K562 (cell line): ENCODE results near the gene GBX1. TPM values are rescaled to one million over a fixed set of nuclear protein-coding genes. Genes with fewer than 3 reads are reported as not detected.

Source experiments
- ATAC-seq: fragments of 200-7000 bp; cut with Tn5 transposase; 3 replicates; pipeline ENCODE4 v1.9.1; 2020; ENCODE audit warnings: moderate library complexity
- BruUV-seq: library from RNA; stranded (reverse); fragments of 400-500 nt; replicated peaks from 2 replicates; lab custom pipeline; 2021; lab: Mats Ljungman, UMichigan
- CTCF ChIA-PET: fragments of 300-600 bp; formaldehyde crosslinking; extraction: SDS; loops from one replicate; lab custom pipeline; 2021; ENCODE audit warnings: low intra/inter-chr PET ratio; lab: Yijun Ruan, JAX
- POLR2A ChIA-PET: fragments of 300-600, 350-650 bp; sonication (Branson Sonifier 250); formaldehyde crosslinking; extraction: SDS; loops from one replicate; lab custom pipeline; 2021; ENCODE audit warnings: antibody characterized with exemption, inconsistent platforms; lab: Yijun Ruan, JAX
- DNase-seq, 4 experiments: peaks; one replicate each; pipeline versions ENCODE4 v3.0.0 to v3.0.0-alpha.2; 2011 to 2018; ENCODE audit warnings: low spot score in 3 of 4, mixed read lengths in 3 of 4; ENCODE audit errors: extremely low read depth in 1 of 4
- FAIRE-seq: peaks from 2 replicates; lab custom pipeline; 2011; peaks lifted over from hg19 to GRCh38; lab: Jason Lieb, UNC
- H2AFZ ChIP-seq: 2 replicates; pipeline ENCODE4 v1.6.0; 2011; ENCODE audit warnings: low read depth, low read length, control low read depth, inconsistent platforms
- H3K27ac ChIP-seq: fragments of 200-600 bp; 3 replicates; pipeline ENCODE4 v1.8.0; 2011; ENCODE audit warnings: low read depth, mild to moderate bottlenecking, control low read depth, inconsistent platforms, low read length, moderate library complexity, mixed read lengths; ENCODE audit errors: extremely low read depth
- H3K27me3 ChIP-seq, 2 experiments: fragments of 300-600 bp in 1 of 2; 2 replicates in 1 of 2; 3 replicates in 1 of 2; pipeline versions ENCODE4 v1.6.0 to v1.8.0; 2011; ENCODE audit warnings: inconsistent platforms in 2 of 2, low read length in 2 of 2, mild to moderate bottlenecking in 1 of 2, mixed read lengths in 1 of 2, moderate library complexity in 1 of 2; ENCODE audit not compliant: control insufficient read depth in 2 of 2, insufficient read depth in 2 of 2
- H3K36me3 ChIP-seq: fragments of 300-600 bp; 3 replicates; pipeline ENCODE4 v1.8.0; 2011; ENCODE audit warnings: mild to moderate bottlenecking, low read length, inconsistent platforms; ENCODE audit not compliant: control insufficient read depth, insufficient read depth
- H3K4me1 ChIP-seq, 2 experiments: fragments of 200-600 bp in 1 of 2; replicated peaks in 1 of 2; 2 replicates in 1 of 2; 3 replicates in 1 of 2; pipeline versions ENCODE4 v1.5.1 to v1.8.0; 2011; ENCODE audit warnings: inconsistent platforms in 2 of 2, low read length in 2 of 2, mild to moderate bottlenecking in 1 of 2, mixed read lengths in 1 of 2, moderate library complexity in 1 of 2; ENCODE audit not compliant: control insufficient read depth in 2 of 2, insufficient read depth in 2 of 2
- H3K4me2 ChIP-seq: 2 replicates; pipeline ENCODE4 v1.6.1; 2011; ENCODE audit warnings: low read length, control low read depth, inconsistent platforms, mixed read lengths; ENCODE audit not compliant: insufficient read depth
- H3K4me3 ChIP-seq: fragments of 200-600 bp; sonication (generic), shearing (Covaris generic); 2 replicates; pipeline ENCODE4 v1.5.1; 2016; ENCODE audit warnings: control low read depth, inconsistent platforms
- H3K79me2 ChIP-seq: fragments of 200-600 bp; 3 replicates; pipeline ENCODE4 v1.8.0; 2011; ENCODE audit warnings: low read length, inconsistent platforms; ENCODE audit not compliant: control insufficient read depth, insufficient read depth
- H3K9ac ChIP-seq, 2 experiments: 2 replicates each; pipeline versions ENCODE4 v1.6.0 to v1.6.1; 2011; ENCODE audit warnings: low read depth in 2 of 2, low read length in 2 of 2, control low read depth in 1 of 2, inconsistent platforms in 1 of 2, mild to moderate bottlenecking in 1 of 2, mixed read lengths in 1 of 2; ENCODE audit not compliant: insufficient read depth in 1 of 2
- H3K9me1 ChIP-seq: one replicate; pipeline ENCODE4 v1.6.0; 2011; ENCODE audit warnings: inconsistent platforms, mild to moderate bottlenecking, low read length, moderate library complexity; ENCODE audit not compliant: control insufficient read depth, insufficient read depth
- H3K9me3 ChIP-seq: replicated peaks from 2 replicates; pipeline ENCODE4 v1.5.1; 2011; ENCODE audit warnings: low read depth, low read length, inconsistent platforms; ENCODE audit not compliant: control insufficient read depth, insufficient read depth
- H4K20me1 ChIP-seq: replicated peaks from 2 replicates; pipeline ENCODE4 v1.6.1; 2011; ENCODE audit warnings: low read length, inconsistent platforms, mixed read lengths; ENCODE audit not compliant: control insufficient read depth, insufficient read depth
- MED1 ChIP-seq: sonication (generic); formaldehyde crosslinking; IDR thresholded peaks from 2 replicates; pipeline ENCODE4 v1.8.1; 2023; ENCODE audit warnings: missing genetic modification reagents, borderline replicate concordance
- POU5F1 ChIP-seq: fragments of 150-350 bp; IDR thresholded peaks from 2 replicates; pipeline ENCODE4 v1.6.1; 2014; ENCODE audit warnings: borderline replicate concordance, low read length, low read depth, mild to moderate bottlenecking; ENCODE audit not compliant: partially characterized antibody
- RUNX1 ChIP-seq: sonication (generic); IDR thresholded peaks from 2 replicates; pipeline ENCODE4 v1.6.1; 2016; ENCODE audit warnings: antibody characterized with exemption, low read depth
- ZNF583 ChIP-seq: fragments of 250-450 bp; sonication (Bioruptor Pico); IDR thresholded peaks from 2 replicates; pipeline ENCODE4 v1.4.0; 2020
- ZSCAN32 ChIP-seq: fragments of 450-650 bp; formaldehyde crosslinking; IDR thresholded peaks from 2 replicates; pipeline ENCODE4 v1.4.0; 2020; ENCODE audit warnings: mild to moderate bottlenecking, moderate library complexity
- WGBS: fragments of 100-300 bp; shearing (Covaris generic); methylation state at CpG from one replicate; pipeline ENCODE4 v1.1.6; 2016; ENCODE audit warnings: low coverage, mixed read lengths; ENCODE audit not compliant: insufficient coverage; ENCODE audit errors: missing lambda C conversion rate; 5-methylcytosine and 5-hydroxymethylcytosine counted together
- in situ Hi-C: fragments of 300-500 bp; cut with MboI; formaldehyde crosslinking; loops from 4 replicates; pipeline ENCODE4 v1.15.0; 2018; ENCODE audit warnings: inconsistent platforms, mixed read lengths
- intact Hi-C: fragments of 100-400 bp; cut with micrococcal nuclease; formaldehyde crosslinking; loops from 2 replicates; pipeline ENCODE4 v1.14.2; 2022
- polyA plus RNA-seq, 8 experiments: library from polyadenylated mRNA; depleted of rRNA in 4 of 8; stranded (reverse) in 5 of 8; unstranded in 3 of 8; fragments of >200 nt; fragmentation: Nextera tagmentation in 2 of 8; fragmentation: Illumina TruSeq in 1 of 8; extraction: Ambion mirVana in 2 of 8; extraction: Trizol in 1 of 8; gene quantifications; 2 replicates each; pipeline versions ENCODE4 v1.2.1 to v1.2.3, GENCODE V29; 2011 to 2014; ENCODE audit warnings: inconsistent platforms in 1 of 8, missing spikeins in 1 of 8
- total RNA-seq, 7 experiments: library from RNA; depleted of rRNA in 6 of 7; stranded (reverse); fragments of >200 nt in 6 of 7; fragmentation: Illumina TruSeq in 2 of 7; extraction: Trizol in 2 of 7; gene quantifications; 2 replicates each; pipeline versions ENCODE4 v1.2.1 to v1.2.3, GENCODE V29; 2011 to 2021; ENCODE audit warnings: low replicate concordance in 1 of 7
- TF ChIP-seq, protein P1 (sequence below), 2 experiments: IDR thresholded peaks; 2 replicates each; pipeline ENCODE4 v1.6.1; 2012; ENCODE audit warnings: improper control_type of control experiment in 2 of 2, low read depth in 2 of 2, low read length in 2 of 2, borderline replicate concordance in 1 of 2
- TF ChIP-seq, protein P2 (sequence below): fragments of 450-650 bp; IDR thresholded peaks from 2 replicates; pipeline ENCODE4 v1.6.1; 2016
- TF ChIP-seq, protein P3 (sequence below): fragments of 250-450 bp; sonication (Bioruptor Pico); IDR thresholded peaks from 2 replicates; pipeline ENCODE4 v1.8.0; 2022; ENCODE audit warnings: inconsistent platforms

The GBX1 gene
- total and polyA plus RNA-seq, 9 of the 15 experiments (the other 6 are each of a cell fraction or from before 2014, with no cell fraction given) = not detected

DNA sequence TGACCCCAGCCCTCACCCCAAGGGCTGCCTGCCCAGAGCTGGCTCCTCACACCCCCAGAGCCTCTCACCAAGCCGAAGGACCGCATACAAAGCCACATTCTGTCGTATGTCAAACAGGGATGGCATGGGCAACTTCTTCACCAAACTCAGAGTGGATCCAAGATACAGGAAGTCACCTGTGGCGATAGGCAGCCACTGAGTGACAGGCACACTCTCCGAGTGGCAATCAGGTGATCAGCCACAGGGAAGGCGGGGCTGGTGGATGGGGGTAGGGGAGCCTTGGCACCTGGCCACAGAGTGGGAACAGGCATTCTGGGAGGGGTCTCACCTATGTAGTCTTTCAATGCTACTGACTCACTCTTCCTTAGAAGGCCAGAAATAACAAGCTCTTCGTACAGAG lies 26.7 kb upstream of the GBX1 start:
- POLR2A ChIA-PET = interaction anchor here (0.5 to 1.8 kb wide), 4 partner anchors 12 to 55 kb away, joined by 3 to 4 read pairs (median 4); no protein-coding TSS in a partner anchor

More for the DNA sequence above, 26.7 kb upstream of the GBX1 start:
- H3K4me3 ChIP-seq = no peak overlapping the region
- H2AFZ ChIP-seq = no peak overlapping the region
- H3K9me3 ChIP-seq = no peaks in the 10 kb centered on the region
- WGBS = under 1% methylated on average over 7 of the region's 7 CpGs
- H3K27ac ChIP-seq = no peak overlapping the region
- no TSS peak for BruUV-seq
- H3K27me3 ChIP-seq = peaks cover 79 to 92% of the 10 kb centered on the region in 2 experiments
- peaks cover 24% of the 10 kb centered on the region for H4K20me1 ChIP-seq
- peak overlapping the region in 1 of 2 experiments; percentile 1; a peak in 1 of 4 replicates for H3K9ac ChIP-seq
- no peak overlapping the region for H3K4me2 ChIP-seq
- H3K79me2 ChIP-seq = no peaks in the 10 kb centered on the region
- intact Hi-C loops (loop anchor here (5.0 kb wide), 1 partner anchor 48 kb away; no protein-coding TSS in a partner anchor), in situ Hi-C loops (no loop called here)
- ATAC-seq = no peak
- CTCF ChIA-PET = no interaction called here
- H3K4me1 ChIP-seq = peaks cover 0 to 3% of the 10 kb centered on the region in 2 experiments; a peak in 1 of 5 replicates
- no peaks in the 10 kb centered on the region for H3K36me3 ChIP-seq
- no peak for TF ChIP-seq ZSCAN32
- no peak for TF ChIP-seq RUNX1
- no peak for TF ChIP-seq MED1 (CRISPR knock-in tag)
- no peak for TF ChIP-seq POU5F1
- TF ChIP-seq, protein P1, sequence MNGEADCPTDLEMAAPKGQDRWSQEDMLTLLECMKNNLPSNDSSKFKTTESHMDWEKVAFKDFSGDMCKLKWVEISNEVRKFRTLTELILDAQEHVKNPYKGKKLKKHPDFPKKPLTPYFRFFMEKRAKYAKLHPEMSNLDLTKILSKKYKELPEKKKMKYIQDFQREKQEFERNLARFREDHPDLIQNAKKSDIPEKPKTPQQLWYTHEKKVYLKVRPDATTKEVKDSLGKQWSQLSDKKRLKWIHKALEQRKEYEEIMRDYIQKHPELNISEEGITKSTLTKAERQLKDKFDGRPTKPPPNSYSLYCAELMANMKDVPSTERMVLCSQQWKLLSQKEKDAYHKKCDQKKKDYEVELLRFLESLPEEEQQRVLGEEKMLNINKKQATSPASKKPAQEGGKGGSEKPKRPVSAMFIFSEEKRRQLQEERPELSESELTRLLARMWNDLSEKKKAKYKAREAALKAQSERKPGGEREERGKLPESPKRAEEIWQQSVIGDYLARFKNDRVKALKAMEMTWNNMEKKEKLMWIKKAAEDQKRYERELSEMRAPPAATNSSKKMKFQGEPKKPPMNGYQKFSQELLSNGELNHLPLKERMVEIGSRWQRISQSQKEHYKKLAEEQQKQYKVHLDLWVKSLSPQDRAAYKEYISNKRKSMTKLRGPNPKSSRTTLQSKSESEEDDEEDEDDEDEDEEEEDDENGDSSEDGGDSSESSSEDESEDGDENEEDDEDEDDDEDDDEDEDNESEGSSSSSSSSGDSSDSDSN (IDR thresholded peaks at IDR 0.05; ENCODE audit: borderline replicate concordance in 1 of 2, low read depth in 2 of 2, low read length in 2 of 2) = no peak
- no peak for TF ChIP-seq ZNF583 (CRISPR knock-in tag)
- TF ChIP-seq, protein P2, sequence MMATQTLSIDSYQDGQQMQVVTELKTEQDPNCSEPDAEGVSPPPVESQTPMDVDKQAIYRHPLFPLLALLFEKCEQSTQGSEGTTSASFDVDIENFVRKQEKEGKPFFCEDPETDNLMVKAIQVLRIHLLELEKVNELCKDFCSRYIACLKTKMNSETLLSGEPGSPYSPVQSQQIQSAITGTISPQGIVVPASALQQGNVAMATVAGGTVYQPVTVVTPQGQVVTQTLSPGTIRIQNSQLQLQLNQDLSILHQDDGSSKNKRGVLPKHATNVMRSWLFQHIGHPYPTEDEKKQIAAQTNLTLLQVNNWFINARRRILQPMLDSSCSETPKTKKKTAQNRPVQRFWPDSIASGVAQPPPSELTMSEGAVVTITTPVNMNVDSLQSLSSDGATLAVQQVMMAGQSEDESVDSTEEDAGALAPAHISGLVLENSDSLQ = peak; percentile 42
- TF ChIP-seq, protein P3, sequence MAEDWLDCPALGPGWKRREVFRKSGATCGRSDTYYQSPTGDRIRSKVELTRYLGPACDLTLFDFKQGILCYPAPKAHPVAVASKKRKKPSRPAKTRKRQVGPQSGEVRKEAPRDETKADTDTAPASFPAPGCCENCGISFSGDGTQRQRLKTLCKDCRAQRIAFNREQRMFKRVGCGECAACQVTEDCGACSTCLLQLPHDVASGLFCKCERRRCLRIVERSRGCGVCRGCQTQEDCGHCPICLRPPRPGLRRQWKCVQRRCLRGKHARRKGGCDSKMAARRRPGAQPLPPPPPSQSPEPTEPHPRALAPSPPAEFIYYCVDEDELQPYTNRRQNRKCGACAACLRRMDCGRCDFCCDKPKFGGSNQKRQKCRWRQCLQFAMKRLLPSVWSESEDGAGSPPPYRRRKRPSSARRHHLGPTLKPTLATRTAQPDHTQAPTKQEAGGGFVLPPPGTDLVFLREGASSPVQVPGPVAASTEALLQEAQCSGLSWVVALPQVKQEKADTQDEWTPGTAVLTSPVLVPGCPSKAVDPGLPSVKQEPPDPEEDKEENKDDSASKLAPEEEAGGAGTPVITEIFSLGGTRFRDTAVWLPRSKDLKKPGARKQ = no peak
- FAIRE-seq = peak; percentile 26
- H3K9me1 ChIP-seq = no peaks in the 10 kb centered on the region
- no peak for DNase-seq
